ENCODE measurements around the gene PDE3B. TPM values are rescaled to one million over a fixed set of nuclear protein-coding genes. Genes with fewer than 3 reads are reported as not detected.
"Not testable (repeated sequence)": the region's sequence is repeated elsewhere in the genome, so short reads cannot be mapped to it uniquely, and the experiment has no call there.

The PDE3B gene
- total RNA-seq, result 10 to 100 TPM; 13.3 to 23.3 (median 21.5) TPM

- no peak for DNase-seq (ENCODE audit: extremely low spot score)
- H3K4me1 ChIP-seq, result peaks cover 10 to 66% (median 39%) of the 10 kb centered on the region in 4 donors
- intact Hi-C loops (cut with DNase I), result loop anchor here (5.0 to 10.0 kb wide), 2 partner anchors 106 to 251 kb away; partner anchors contain the start of gene CYP2R1
Observed at GRCh38 chr11:14643697-14644225, at the start of gene PDE3B. Gene PDE3B, plus strand, starts transcription at chr11:14643804. Its CDS starts 272 bp downstream, at chr11:14644076.

GRCh38 chr11:14595261-14595660, 48.3 kb upstream of the PDE3B start:
- intact Hi-C loops (cut with DNase I); H3K4me1 ChIP-seq; H3K9me3 ChIP-seq; DNase-seq (ENCODE audit: extremely low spot score); H3K36me3 ChIP-seq; H3K27ac ChIP-seq (replicated peaks in 1 of 4); H3K4me3 ChIP-seq; H3K27me3 ChIP-seq: not testable (repeated sequence)
- WGBS, result 65% methylated on average over 1 of the region's 1 CpG

More at GRCh38 chr11:14643697-14644225, at the start of gene PDE3B:
- no peaks in the 10 kb centered on the region for H3K9me3 ChIP-seq
- H3K4me3 ChIP-seq, result peak within 1 kb of the TSS; percentile 81 to 95 (median 82)
- peak within 1 kb of the TSS; percentile 88 to 95 (median 90) for H3K27ac ChIP-seq (replicated peaks in 1 of 4)
- 3% methylated on average over 17 of the region's 59 CpGs for WGBS
- TF ChIP-seq POLR2AphosphoS5 (IDR thresholded peaks at IDR 0.05) (peak; percentile 57 to 79), CTCF (IDR thresholded peaks at IDR 0.05) (no peak)
- no peaks in the 10 kb centered on the region for H3K27me3 ChIP-seq
- no peaks in the 10 kb centered on the region for H3K36me3 ChIP-seq

GRCh38 chr11:14607713-14608112, 35.9 kb upstream of the PDE3B start:
- H3K36me3 ChIP-seq, result peaks cover 0 to 24% (median 2%) of the 10 kb centered on the region in 4 donors
- H3K4me1 ChIP-seq, result no peaks in the 10 kb centered on the region
- no peaks in the 10 kb centered on the region for H3K27me3 ChIP-seq
- H3K27ac ChIP-seq (replicated peaks in 1 of 4), result no peak overlapping the region
- H3K9me3 ChIP-seq, result peaks cover 0 to 5% (median 0%) of the 10 kb centered on the region in 4 donors
- no peak overlapping the region for H3K4me3 ChIP-seq
- TF ChIP-seq POLR2A (IDR thresholded peaks at IDR 0.05; ENCODE audit: low read depth) (no peak), CTCF (IDR thresholded peaks at IDR 0.05) (no peak), POLR2AphosphoS5 (IDR thresholded peaks at IDR 0.05) (no peak), EP300 (IDR thresholded peaks at IDR 0.05) (no peak)
- intact Hi-C loops (cut with DNase I), result no loop called here
- DNase-seq (ENCODE audit: extremely low spot score), result no peak

- Histone ChIP-seq H3K4me3 (no peak overlapping the region), H3K27ac (replicated peaks in 1 of 4) (no peak overlapping the region), H3K27me3 (no peaks in the 10 kb centered on the region), H3K4me1 (no peaks in the 10 kb centered on the region), H3K9me3 (peaks cover 0 to 5% (median 0%) of the 10 kb centered on the region in 4 donors), H3K36me3 (peaks cover 0 to 24% (median 2%) of the 10 kb centered on the region in 4 donors)
- no peak for DNase-seq (ENCODE audit: extremely low spot score)
- intact Hi-C loops (cut with DNase I), result no loop called here
- WGBS, result 87% methylated on average over 1 of the region's 1 CpG
- TF ChIP-seq EP300 (IDR thresholded peaks at IDR 0.05) (no peak), POLR2AphosphoS5 (IDR thresholded peaks at IDR 0.05) (no peak), POLR2A (IDR thresholded peaks at IDR 0.05; ENCODE audit: low read depth) (no peak), CTCF (IDR thresholded peaks at IDR 0.05) (no peak)
Observed at GRCh38 chr11:14609902-14610301, 33.7 kb upstream of the PDE3B start.

GRCh38 chr11:14611939-14612338, 31.7 kb upstream of the PDE3B start:
- no peaks in the 10 kb centered on the region for H3K9me3 ChIP-seq
- TF ChIP-seq CTCF (IDR thresholded peaks at IDR 0.05) (no peak), POLR2A (IDR thresholded peaks at IDR 0.05; ENCODE audit: low read depth) (no peak), POLR2AphosphoS5 (IDR thresholded peaks at IDR 0.05) (no peak), EP300 (IDR thresholded peaks at IDR 0.05) (no peak)
- no peaks in the 10 kb centered on the region for H3K27me3 ChIP-seq
- H3K4me1 ChIP-seq, result peaks cover 0 to 2% (median 0%) of the 10 kb centered on the region in 4 donors
- no peak overlapping the region for H3K4me3 ChIP-seq
- H3K36me3 ChIP-seq, result peaks cover 0 to 24% (median 2%) of the 10 kb centered on the region in 4 donors
- no peak for DNase-seq (ENCODE audit: extremely low spot score)
- intact Hi-C loops (cut with DNase I), result no loop called here
- H3K27ac ChIP-seq (replicated peaks in 1 of 4), result no peak overlapping the region
